Mucosa of rectum (tissue), 2 donors: Measurements from ENCODE around the gene RNF157.

ENCODE experiments used
- H3K27ac ChIP-seq, 2 donors: one replicate each; pipeline ENCODE4 v1.7.0; 2013; ENCODE audit warnings: inconsistent platforms in 2 of 2, low read depth in 2 of 2, low read length in 2 of 2
- H3K27me3 ChIP-seq, 2 donors: one replicate each; pipeline ENCODE4 v1.7.0; 2013; ENCODE audit warnings: low read length in 2 of 2; ENCODE audit not compliant: control insufficient read depth in 2 of 2, insufficient read depth in 2 of 2
- H3K36me3 ChIP-seq, 2 donors: one replicate each; pipeline ENCODE4 v1.7.0; 2013; ENCODE audit warnings: low read length in 2 of 2; ENCODE audit not compliant: control insufficient read depth in 2 of 2, insufficient read depth in 2 of 2
- H3K4me1 ChIP-seq, 2 donors: one replicate each; pipeline ENCODE4 v1.7.0; 2013; ENCODE audit warnings: low read length in 2 of 2, mild to moderate bottlenecking in 1 of 2; ENCODE audit not compliant: control insufficient read depth in 2 of 2, insufficient read depth in 2 of 2
- H3K4me3 ChIP-seq, 2 donors: one replicate each; pipeline ENCODE4 v1.7.0; 2013; ENCODE audit warnings: low read length in 2 of 2
- H3K9ac ChIP-seq, 2 donors: one replicate each; pipeline ENCODE4 v1.7.0; 2013; ENCODE audit warnings: low read length in 2 of 2, low read depth in 1 of 2, mild to moderate bottlenecking in 1 of 2
- H3K9me3 ChIP-seq, 2 donors: one replicate each; pipeline ENCODE4 v1.7.0; 2013; ENCODE audit warnings: low read length in 2 of 2; ENCODE audit not compliant: control insufficient read depth in 2 of 2
- donor health status: healthy.
- donor health status: Normal muscosa, but diverticular disease.

The RNF157 gene

GRCh38 chr17:76124582-76125390 lies 115.5 kb downstream of the RNF157 start:
- H3K27ac ChIP-seq, result no peak overlapping the region
- H3K9me3 ChIP-seq, result no peaks in the 10 kb centered on the region
- no peak overlapping the region for H3K4me3 ChIP-seq
- no peaks in the 10 kb centered on the region for H3K27me3 ChIP-seq
- H3K4me1 ChIP-seq, result peaks cover 2 to 3% of the 10 kb centered on the region in 2 donors
- no peak overlapping the region for H3K9ac ChIP-seq
- no peaks in the 10 kb centered on the region for H3K36me3 ChIP-seq

GRCh38 chr17:76123749-76124581 lies 116.3 kb downstream of the RNF157 start:
- Histone ChIP-seq H3K4me1 (peaks cover 2 to 3% of the 10 kb centered on the region in 2 donors), H3K4me3 (no peak overlapping the region), H3K9ac (no peak overlapping the region), H3K36me3 (no peaks in the 10 kb centered on the region), H3K9me3 (no peaks in the 10 kb centered on the region), H3K27me3 (no peaks in the 10 kb centered on the region), H3K27ac (no peak overlapping the region)

GRCh38 chr17:76123191-76123499 lies 117.1 kb downstream of the RNF157 start:
- Histone ChIP-seq H3K9me3 (no peaks in the 10 kb centered on the region), H3K9ac (no peak overlapping the region), H3K27ac (no peak overlapping the region), H3K4me1 (peaks cover 2 to 3% of the 10 kb centered on the region in 2 donors), H3K4me3 (no peak overlapping the region), H3K27me3 (no peaks in the 10 kb centered on the region), H3K36me3 (no peaks in the 10 kb centered on the region)

- H3K4me3 ChIP-seq, result no peak overlapping the region
- peaks cover 2 to 3% of the 10 kb centered on the region in 2 donors for H3K4me1 ChIP-seq
- H3K9ac ChIP-seq, result no peak overlapping the region
- no peak overlapping the region for H3K27ac ChIP-seq
- no peaks in the 10 kb centered on the region for H3K27me3 ChIP-seq
- H3K36me3 ChIP-seq, result no peaks in the 10 kb centered on the region
- no peaks in the 10 kb centered on the region for H3K9me3 ChIP-seq
Observed at GRCh38 chr17:76122431-76123190, 117.7 kb downstream of the RNF157 start.

- Histone ChIP-seq H3K4me1 (peaks cover 2 to 3% of the 10 kb centered on the region in 2 donors), H3K27ac (no peak overlapping the region), H3K4me3 (peak overlapping the region in 1 of 2 donors; percentile 43), H3K36me3 (no peaks in the 10 kb centered on the region), H3K27me3 (no peaks in the 10 kb centered on the region), H3K9ac (peak overlapping the region; percentile 41 to 59), H3K9me3 (no peaks in the 10 kb centered on the region)
Observed at GRCh38 chr17:76121932-76122430, 118.3 kb downstream of the RNF157 start.

GRCh38 chr17:76120658-76121008 lies 119.7 kb downstream of the RNF157 start:
- no peak overlapping the region for H3K4me3 ChIP-seq
- no peaks in the 10 kb centered on the region for H3K36me3 ChIP-seq
- H3K9ac ChIP-seq, result no peak overlapping the region
- no peak overlapping the region for H3K27ac ChIP-seq
- no peaks in the 10 kb centered on the region for H3K27me3 ChIP-seq
- no peaks in the 10 kb centered on the region for H3K9me3 ChIP-seq
- H3K4me1 ChIP-seq, result peaks cover 2 to 3% of the 10 kb centered on the region in 2 donors

GRCh38 chr17:76119409-76120371 lies 120.6 kb downstream of the RNF157 start:
- no peaks in the 10 kb centered on the region for H3K27me3 ChIP-seq
- peaks cover 2 to 3% of the 10 kb centered on the region in 2 donors for H3K4me1 ChIP-seq

GRCh38 chr17:76115138-76115754 lies 125.0 kb downstream of the RNF157 start:
- no peaks in the 10 kb centered on the region for H3K36me3 ChIP-seq
- no peaks in the 10 kb centered on the region for H3K4me1 ChIP-seq
- H3K9ac ChIP-seq, result no peak overlapping the region
- no peak overlapping the region for H3K27ac ChIP-seq
- no peaks in the 10 kb centered on the region for H3K27me3 ChIP-seq
- H3K4me3 ChIP-seq, result no peak overlapping the region
- H3K9me3 ChIP-seq, result no peaks in the 10 kb centered on the region

More at GRCh38 chr17:76119409-76120371, 120.6 kb downstream of the RNF157 start:
- Histone ChIP-seq H3K36me3 (no peaks in the 10 kb centered on the region), H3K9ac (no peak overlapping the region), H3K27ac (no peak overlapping the region), H3K4me3 (no peak overlapping the region), H3K9me3 (no peaks in the 10 kb centered on the region)

- H3K36me3 ChIP-seq, result no peaks in the 10 kb centered on the region
- H3K27me3 ChIP-seq, result no peaks in the 10 kb centered on the region
- H3K4me1 ChIP-seq, result no peaks in the 10 kb centered on the region
- H3K4me3 ChIP-seq, result no peak overlapping the region
- no peak overlapping the region for H3K27ac ChIP-seq
- no peaks in the 10 kb centered on the region for H3K9me3 ChIP-seq
- no peak overlapping the region for H3K9ac ChIP-seq
Observed at GRCh38 chr17:76111956-76112355, 128.3 kb downstream of the RNF157 start.
